Endothelial cell of hepatic sinusoid (primary cell): ENCODE data around the gene KAZALD1.

ENCODE experiments used
- in situ Hi-C: cut with HindIII; loops from 2 replicates; pipeline ENCODE4 v1.10.0; 2017; ENCODE audit warnings: low sequenced_read_pairs

KAZALD1 gene

GRCh38 chr10:101091546-101092290 is 29.9 kb downstream of the KAZALD1 start:
- in situ Hi-C loops, result no loop called here

GRCh38 chr10:101092881-101093354 is 31.1 kb downstream of the KAZALD1 start:
- in situ Hi-C loops, result no loop called here

- in situ Hi-C loops, result no loop called here
These were observed 32.5 kb downstream of the KAZALD1 start for GRCh38 chr10:101094121-101094879.

GRCh38 chr10:101095004-101095403 is 33.2 kb downstream of the KAZALD1 start:
- in situ Hi-C loops, result no loop called here

GRCh38 chr10:101095550-101096213 is 33.9 kb downstream of the KAZALD1 start:
- in situ Hi-C loops, result no loop called here

- in situ Hi-C loops, result no loop called here
These were observed 34.6 kb downstream of the KAZALD1 start for GRCh38 chr10:101096378-101096777.

GRCh38 chr10:101097881-101098280 is 36.1 kb downstream of the KAZALD1 start:
- in situ Hi-C loops, result no loop called here

GRCh38 chr10:101099901-101100300 is 38.1 kb downstream of the KAZALD1 start:
- in situ Hi-C loops, result loop anchor here (5.0 kb wide), 1 partner anchor 47 kb away; no protein-coding TSS in a partner anchor

GRCh38 chr10:101101372-101101881 is 39.6 kb downstream of the KAZALD1 start:
- in situ Hi-C loops, result loop anchor here (5.0 kb wide), 1 partner anchor 46 kb away; no protein-coding TSS in a partner anchor

- in situ Hi-C loops, result loop anchor here (5.0 kb wide), 1 partner anchor 44 kb away; no protein-coding TSS in a partner anchor
These were observed 41.6 kb downstream of the KAZALD1 start for GRCh38 chr10:101103430-101103829.

- in situ Hi-C loops, result no loop called here
These were observed 44.6 kb downstream of the KAZALD1 start for GRCh38 chr10:101106351-101106750.

- in situ Hi-C loops, result no loop called here
These were observed 46.0 kb downstream of the KAZALD1 start for GRCh38 chr10:101107771-101108170.

- in situ Hi-C loops, result no loop called here
These were observed 49.2 kb downstream of the KAZALD1 start for GRCh38 chr10:101110856-101111523.

GRCh38 chr10:101111547-101111946 is 49.8 kb downstream of the KAZALD1 start:
- in situ Hi-C loops, result no loop called here

- in situ Hi-C loops, result no loop called here
These were observed 51.2 kb downstream of the KAZALD1 start for GRCh38 chr10:101112799-101113594.

- in situ Hi-C loops, result no loop called here
These were observed 52.2 kb downstream of the KAZALD1 start for GRCh38 chr10:101113890-101114403.

- in situ Hi-C loops, result no loop called here
These were observed 52.9 kb downstream of the KAZALD1 start for GRCh38 chr10:101114646-101115045.
